Ishikawa (cell line): ENCODE data around the gene FOXA1.

Source experiments
- CEBPB ChIP-seq: IDR thresholded peaks from 2 replicates; pipeline ENCODE4 v1.6.1; 2012
- CREB1 ChIP-seq: IDR thresholded peaks from 2 replicates; pipeline ENCODE4 v1.6.1; 2012; ENCODE audit warnings: low read depth
- EGR1 ChIP-seq: IDR thresholded peaks from 2 replicates; pipeline ENCODE4 v1.6.1; 2012
- EP300 ChIP-seq: IDR thresholded peaks from 2 replicates; pipeline ENCODE4 v1.6.1; 2012; ENCODE audit warnings: borderline replicate concordance
- FOXM1 ChIP-seq: IDR thresholded peaks from 2 replicates; pipeline ENCODE4 v1.6.1; 2012; ENCODE audit warnings: low read depth, borderline replicate concordance
- NFIC ChIP-seq: IDR thresholded peaks from 2 replicates; pipeline ENCODE4 v1.6.1; 2012
- RAD21 ChIP-seq: IDR thresholded peaks from 2 replicates; pipeline ENCODE4 v1.6.1; 2012; ENCODE audit warnings: low read depth
- TAF1 ChIP-seq: IDR thresholded peaks from 2 replicates; pipeline ENCODE4 v1.6.1; 2012; ENCODE audit warnings: low read depth, mild to moderate bottlenecking
- TCF12 ChIP-seq: IDR thresholded peaks from 2 replicates; pipeline ENCODE4 v1.6.1; 2012; ENCODE audit warnings: low read depth
- TEAD4 ChIP-seq: IDR thresholded peaks from 2 replicates; pipeline ENCODE4 v1.6.1; 2012
- YY1 ChIP-seq: IDR thresholded peaks from 2 replicates; pipeline ENCODE4 v1.6.1; 2012; ENCODE audit warnings: low read depth
- ZBTB7A ChIP-seq: IDR thresholded peaks from 2 replicates; pipeline ENCODE4 v1.6.1; 2012; ENCODE audit warnings: low read depth
- TF ChIP-seq, protein P1 (sequence below): IDR thresholded peaks from 2 replicates; pipeline ENCODE4 v1.6.1; 2012
- TF ChIP-seq, protein P2 (sequence below): IDR thresholded peaks from 2 replicates; pipeline ENCODE4 v1.6.1; 2012; ENCODE audit warnings: low read depth, mild to moderate bottlenecking
- TF ChIP-seq, protein P3 (sequence below): IDR thresholded peaks from 2 replicates; pipeline ENCODE4 v1.6.1; 2012

FOXA1 gene

DNA sequence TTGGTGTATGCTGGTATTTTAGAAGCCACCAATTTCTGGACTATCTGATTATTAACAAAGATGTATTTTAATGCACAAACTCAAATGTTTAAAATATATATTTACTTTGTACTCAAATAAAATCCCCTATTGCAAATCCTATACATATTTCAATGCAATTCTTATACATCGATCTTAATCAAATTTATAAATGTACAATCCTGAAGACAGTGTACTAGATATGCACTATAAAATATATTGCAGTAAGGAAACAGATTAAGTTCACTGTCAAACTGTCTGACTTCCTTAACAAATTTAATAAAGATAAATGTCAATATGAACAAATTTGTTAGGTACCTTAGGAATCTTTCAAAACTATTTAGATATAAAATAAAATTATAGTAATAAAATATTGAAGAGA lies 43.9 kb downstream of the FOXA1 start:
- TF ChIP-seq ZBTB7A (no peak), CEBPB (no peak), EGR1 (no peak), EP300 (no peak), RAD21 (no peak), TAF1 (no peak), FOXM1 (no peak), CREB1 (no peak), TEAD4 (no peak), NFIC (no peak), YY1 (no peak), TCF12 (no peak)
- TF ChIP-seq, protein P1, sequence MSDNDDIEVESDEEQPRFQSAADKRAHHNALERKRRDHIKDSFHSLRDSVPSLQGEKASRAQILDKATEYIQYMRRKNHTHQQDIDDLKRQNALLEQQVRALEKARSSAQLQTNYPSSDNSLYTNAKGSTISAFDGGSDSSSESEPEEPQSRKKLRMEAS = no peak
- TF ChIP-seq, protein P2, sequence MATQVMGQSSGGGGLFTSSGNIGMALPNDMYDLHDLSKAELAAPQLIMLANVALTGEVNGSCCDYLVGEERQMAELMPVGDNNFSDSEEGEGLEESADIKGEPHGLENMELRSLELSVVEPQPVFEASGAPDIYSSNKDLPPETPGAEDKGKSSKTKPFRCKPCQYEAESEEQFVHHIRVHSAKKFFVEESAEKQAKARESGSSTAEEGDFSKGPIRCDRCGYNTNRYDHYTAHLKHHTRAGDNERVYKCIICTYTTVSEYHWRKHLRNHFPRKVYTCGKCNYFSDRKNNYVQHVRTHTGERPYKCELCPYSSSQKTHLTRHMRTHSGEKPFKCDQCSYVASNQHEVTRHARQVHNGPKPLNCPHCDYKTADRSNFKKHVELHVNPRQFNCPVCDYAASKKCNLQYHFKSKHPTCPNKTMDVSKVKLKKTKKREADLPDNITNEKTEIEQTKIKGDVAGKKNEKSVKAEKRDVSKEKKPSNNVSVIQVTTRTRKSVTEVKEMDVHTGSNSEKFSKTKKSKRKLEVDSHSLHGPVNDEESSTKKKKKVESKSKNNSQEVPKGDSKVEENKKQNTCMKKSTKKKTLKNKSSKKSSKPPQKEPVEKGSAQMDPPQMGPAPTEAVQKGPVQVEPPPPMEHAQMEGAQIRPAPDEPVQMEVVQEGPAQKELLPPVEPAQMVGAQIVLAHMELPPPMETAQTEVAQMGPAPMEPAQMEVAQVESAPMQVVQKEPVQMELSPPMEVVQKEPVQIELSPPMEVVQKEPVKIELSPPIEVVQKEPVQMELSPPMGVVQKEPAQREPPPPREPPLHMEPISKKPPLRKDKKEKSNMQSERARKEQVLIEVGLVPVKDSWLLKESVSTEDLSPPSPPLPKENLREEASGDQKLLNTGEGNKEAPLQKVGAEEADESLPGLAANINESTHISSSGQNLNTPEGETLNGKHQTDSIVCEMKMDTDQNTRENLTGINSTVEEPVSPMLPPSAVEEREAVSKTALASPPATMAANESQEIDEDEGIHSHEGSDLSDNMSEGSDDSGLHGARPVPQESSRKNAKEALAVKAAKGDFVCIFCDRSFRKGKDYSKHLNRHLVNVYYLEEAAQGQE = no peak
- TF ChIP-seq, protein P3, sequence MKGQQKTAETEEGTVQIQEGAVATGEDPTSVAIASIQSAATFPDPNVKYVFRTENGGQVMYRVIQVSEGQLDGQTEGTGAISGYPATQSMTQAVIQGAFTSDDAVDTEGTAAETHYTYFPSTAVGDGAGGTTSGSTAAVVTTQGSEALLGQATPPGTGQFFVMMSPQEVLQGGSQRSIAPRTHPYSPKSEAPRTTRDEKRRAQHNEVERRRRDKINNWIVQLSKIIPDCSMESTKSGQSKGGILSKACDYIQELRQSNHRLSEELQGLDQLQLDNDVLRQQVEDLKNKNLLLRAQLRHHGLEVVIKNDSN = no peak

DNA sequence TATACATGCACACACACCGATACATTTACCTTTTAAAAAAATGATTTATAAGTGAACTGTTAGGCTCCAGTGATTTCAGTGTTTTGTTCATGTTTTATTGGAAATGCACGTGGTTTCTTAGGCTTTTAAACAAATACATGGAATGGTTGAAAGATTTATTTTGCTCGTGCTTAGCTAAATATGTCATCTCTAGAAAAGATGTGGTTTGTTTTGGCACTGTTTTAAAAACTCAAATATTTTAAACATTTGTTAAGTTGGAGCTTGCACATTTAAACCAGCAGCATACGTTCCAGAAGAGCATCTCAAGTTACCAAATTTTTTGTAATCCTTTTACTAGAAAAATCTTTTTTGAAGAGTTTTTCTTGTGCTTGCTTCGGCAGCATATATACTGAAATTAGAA lies 44.5 kb downstream of the FOXA1 start:
- TF ChIP-seq EP300 (no peak), NFIC (no peak; the same call in 1 of the 2 replicates), TCF12 (no peak), YY1 (no peak), RAD21 (no peak), FOXM1 (no peak), TAF1 (no peak), CREB1 (no peak), TEAD4 (no peak), CEBPB (no peak), EGR1 (no peak), ZBTB7A (no peak)
- TF ChIP-seq, protein P3 = no peak
- TF ChIP-seq, protein P2 = no peak
- TF ChIP-seq, protein P1 = no peak

DNA sequence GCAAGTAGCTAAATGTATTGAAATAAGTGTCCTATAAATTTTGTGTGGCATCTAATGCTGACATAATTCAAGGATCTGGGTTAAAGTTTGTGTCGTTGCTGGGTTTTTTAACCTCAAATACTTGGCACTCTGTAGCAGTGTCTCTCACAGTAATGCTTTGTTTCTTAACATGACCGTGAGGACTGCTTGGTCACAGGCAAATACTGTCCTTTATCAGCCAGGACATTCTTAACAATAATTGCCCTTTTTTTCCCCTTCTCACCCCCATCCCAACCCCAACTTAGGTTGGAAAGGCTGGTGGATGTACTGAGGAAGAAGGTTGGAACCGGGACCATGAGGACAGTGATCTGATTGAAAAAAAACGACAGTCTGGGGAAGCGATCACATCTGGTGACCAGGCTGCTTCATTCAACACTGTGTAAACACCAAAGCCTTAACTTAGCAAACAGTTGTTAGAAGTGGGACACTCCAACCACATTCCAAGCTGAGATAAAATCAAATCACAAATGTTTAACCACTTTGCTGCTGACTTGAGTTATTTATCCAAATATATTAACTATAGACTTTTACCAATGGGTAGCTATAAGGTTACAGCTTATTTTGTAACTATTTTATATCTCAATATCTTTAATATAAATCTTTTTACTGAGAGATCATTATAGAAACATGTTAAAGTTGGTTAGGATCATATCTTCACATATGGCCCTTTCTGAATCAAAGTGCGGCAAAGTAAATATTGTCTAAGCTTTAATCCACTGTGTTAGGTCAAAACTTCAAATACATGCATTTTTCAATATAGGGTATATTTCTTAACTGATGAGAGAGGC lies 48.2 kb downstream of the FOXA1 start:
- TF ChIP-seq TEAD4 (no peak), CREB1 (no peak), TAF1 (no peak), FOXM1 (no peak), ZBTB7A (no peak), RAD21 (no peak), TCF12 (no peak), EP300 (no peak), EGR1 (no peak), NFIC (no peak)
- TF ChIP-seq, protein P3 = no peak
- TF ChIP-seq, protein P1 = no peak
- TF ChIP-seq, protein P2 = no peak
